Esophagus muscularis mucosa (tissue), 4 donors: Measurements from ENCODE around the gene SLC27A2. TPM values are rescaled to one million over a fixed set of nuclear protein-coding genes. Genes with fewer than 3 reads are reported as not detected.

Experiments
- DNase-seq: peaks from one replicate; pipeline ENCODE4 v3.0.0-alpha.2; 2017; ENCODE audit errors: extremely low spot score
- H3K27ac ChIP-seq, 4 donors: fragments of 200-600 bp; sonication (generic); replicated peaks in 1 of 4; 1 replicate in 3 of 4; 2 replicates in 1 of 4; pipeline ENCODE4 v1.5.1; 2016 to 2019; ENCODE audit warnings: mild to moderate bottlenecking in 1 of 4
- H3K27me3 ChIP-seq, 4 donors: fragments of 200-600 bp; sonication (generic); one replicate each; pipeline versions ENCODE4 v1.5.1 to v1.6.0; 2016 to 2019
- H3K36me3 ChIP-seq, 4 donors: fragments of 200-600 bp; sonication (generic); one replicate each; pipeline ENCODE4 v1.5.1; 2016 to 2019
- H3K4me1 ChIP-seq, 4 donors: fragments of 200-600 bp; sonication (generic); one replicate each; pipeline ENCODE4 v1.5.1; 2016 to 2019
- H3K4me3 ChIP-seq, 4 donors: fragments of 200-600 bp; sonication (generic); 1 replicate in 2 of 4; 2 replicates in 2 of 4; pipeline ENCODE4 v1.5.1; 2016 to 2019; ENCODE audit warnings: mild to moderate bottlenecking in 4 of 4, moderate library complexity in 1 of 4
- H3K9me3 ChIP-seq, 4 donors: fragments of 200-600 bp; sonication (generic); 1 replicate in 3 of 4; 2 replicates in 1 of 4; pipeline ENCODE4 v1.5.1; 2016 to 2019
- CTCF ChIP-seq, 3 experiments: fragments of 200-600 bp in 2 of 3; fragments of 450-650 bp in 1 of 3; sonication (generic) in 2 of 3; IDR thresholded peaks; one replicate each; pipeline ENCODE4 v1.5.1; 2017 to 2019; ENCODE audit warnings: antibody characterized with exemption in 3 of 3, mild to moderate bottlenecking in 2 of 3, moderate library complexity in 1 of 3
- EP300 ChIP-seq: sonication (generic); formaldehyde crosslinking; IDR thresholded peaks from one replicate; pipeline ENCODE4 v1.6.1; 2017; ENCODE audit warnings: antibody characterized with exemption
- POLR2A ChIP-seq: fragments of 450-650 bp; IDR thresholded peaks from one replicate; pipeline ENCODE4 v1.6.1; 2017; ENCODE audit warnings: antibody characterized with exemption, moderate library complexity, mild to moderate bottlenecking, low read depth
- POLR2AphosphoS5 ChIP-seq, 2 donors: sonication (generic); formaldehyde crosslinking; IDR thresholded peaks; one replicate each; pipeline ENCODE4 v1.6.1; 2017; ENCODE audit warnings: antibody characterized with exemption in 2 of 2
- WGBS: methylation state at CpG from one replicate; pipeline ENCODE4 v1.1.5; 2018; 5-methylcytosine and 5-hydroxymethylcytosine counted together
- intact Hi-C: fragments of 100-400 bp; cut with DNase I; formaldehyde crosslinking; loops from one replicate; pipeline ENCODE4 v1.15.1; 2023
- total RNA-seq, 4 donors: library from RNA; depleted of rRNA; stranded (reverse); fragments of >200 nt; gene quantifications; one replicate each; pipeline versions ENCODE4 v1.1.0 to v1.2.1, GENCODE V29; 2016

SLC27A2 gene
- total RNA-seq, 4 donors from 2014 or later, result 0.42 to 1.8 TPM; not detected in 2

GRCh38 chr15:50247819-50248655, 66.0 kb downstream of the SLC27A2 start:
- 91% methylated on average over 10 of the region's 14 CpGs for WGBS
- Histone ChIP-seq H3K36me3 (no peaks in the 10 kb centered on the region), H3K4me3 (no peak overlapping the region), H3K9me3 (no peaks in the 10 kb centered on the region), H3K4me1 (no peaks in the 10 kb centered on the region), H3K27ac (no peak overlapping the region), H3K27me3 (no peaks in the 10 kb centered on the region)
- intact Hi-C loops, result no loop called here
- no peak for TF ChIP-seq POLR2A
- TF ChIP-seq POLR2AphosphoS5 (IDR thresholded peaks at IDR 0.05), result no peak
- no peak for TF ChIP-seq CTCF (IDR thresholded peaks at IDR 0.05)
- TF ChIP-seq EP300, result no peak
- no peak for DNase-seq

GRCh38 chr15:50248994-50249582, 67.1 kb downstream of the SLC27A2 start:
- Histone ChIP-seq H3K9me3 (no peaks in the 10 kb centered on the region), H3K4me1 (no peaks in the 10 kb centered on the region), H3K27ac (no peak overlapping the region), H3K4me3 (no peak overlapping the region), H3K36me3 (no peaks in the 10 kb centered on the region), H3K27me3 (no peaks in the 10 kb centered on the region)
- WGBS, result 69% methylated on average over 4 of the region's 4 CpGs
- intact Hi-C loops, result no loop called here
- TF ChIP-seq CTCF (IDR thresholded peaks at IDR 0.05) (no peak), POLR2A (no peak), POLR2AphosphoS5 (IDR thresholded peaks at IDR 0.05) (no peak), EP300 (no peak)
- no peak for DNase-seq

GRCh38 chr15:50249704-50250103, 67.7 kb downstream of the SLC27A2 start:
- no peaks in the 10 kb centered on the region for H3K27me3 ChIP-seq
- TF ChIP-seq EP300 (no peak), POLR2AphosphoS5 (IDR thresholded peaks at IDR 0.05) (no peak)
- H3K4me3 ChIP-seq, result no peak overlapping the region
- no peak overlapping the region for H3K27ac ChIP-seq
- H3K9me3 ChIP-seq, result no peaks in the 10 kb centered on the region
- 67% methylated on average over 2 of the region's 2 CpGs for WGBS
- DNase-seq, result no peak
- intact Hi-C loops, result no loop called here
- no peaks in the 10 kb centered on the region for H3K36me3 ChIP-seq
- H3K4me1 ChIP-seq, result no peaks in the 10 kb centered on the region

- WGBS, result 48% methylated on average over 6 of the region's 6 CpGs
These were observed 68.9 kb downstream of the SLC27A2 start for GRCh38 chr15:50250760-50251394.

More at GRCh38 chr15:50250760-50251394, 68.9 kb downstream of the SLC27A2 start:
- intact Hi-C loops, result no loop called here
- Histone ChIP-seq H3K4me3 (no peak overlapping the region), H3K27me3 (no peaks in the 10 kb centered on the region), H3K4me1 (no peaks in the 10 kb centered on the region), H3K27ac (no peak overlapping the region), H3K36me3 (no peaks in the 10 kb centered on the region), H3K9me3 (no peaks in the 10 kb centered on the region)
- no peak for TF ChIP-seq CTCF (IDR thresholded peaks at IDR 0.05)
- no peak for TF ChIP-seq POLR2A
- TF ChIP-seq POLR2AphosphoS5 (IDR thresholded peaks at IDR 0.05), result no peak
- no peak for TF ChIP-seq EP300
- no peak for DNase-seq
